ENCODE data around the gene KRT73.
A peak's percentile ranks its signal among the peaks of the same experiment; 100 is the strongest.
"Not testable (repeated sequence)": the region's sequence is repeated elsewhere in the genome, so short reads cannot be mapped to it uniquely, and the experiment has no call there.

Gene KRT73

DNA sequence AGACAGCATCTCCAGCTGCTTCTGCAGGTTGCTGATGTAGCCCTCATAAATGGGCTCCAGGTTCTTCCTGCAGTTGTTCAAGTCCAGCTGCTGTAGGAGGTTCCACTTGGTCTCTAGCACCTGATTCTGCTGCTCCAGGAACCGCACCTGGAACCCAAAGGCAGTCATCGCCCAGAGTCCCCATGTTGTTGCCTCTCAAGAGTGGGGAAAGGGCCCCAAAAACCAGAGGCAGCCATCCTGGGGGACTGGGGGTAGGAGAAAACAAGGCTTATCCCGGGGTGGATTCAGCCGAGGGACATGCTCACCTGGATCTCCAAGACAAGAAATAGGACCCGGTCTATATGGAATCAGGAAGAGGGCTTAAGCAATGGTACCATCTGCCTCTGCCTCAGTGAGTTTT, 19.4 kb downstream of the KRT73 start:
- DNase-seq: no peak

DNA sequence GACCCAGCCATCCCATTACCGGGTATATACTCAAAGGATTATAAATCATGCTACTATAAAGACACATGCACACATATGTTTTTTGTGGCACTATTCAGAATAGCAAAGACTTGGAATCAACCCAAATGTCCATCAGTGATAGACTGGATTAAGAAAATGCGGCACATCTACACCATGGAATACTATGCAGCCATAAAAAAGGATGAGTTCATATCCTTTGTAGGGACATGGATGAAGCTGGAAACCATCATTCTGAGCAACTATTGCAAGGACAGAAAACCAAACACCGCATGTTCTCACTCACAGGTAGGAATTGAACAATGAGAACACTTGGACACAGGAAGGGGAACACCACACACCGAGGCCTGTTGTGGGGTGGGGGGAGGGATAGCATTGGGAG, 24.1 kb downstream of the KRT73 start:
- not testable (repeated sequence) for DNase-seq

DNA sequence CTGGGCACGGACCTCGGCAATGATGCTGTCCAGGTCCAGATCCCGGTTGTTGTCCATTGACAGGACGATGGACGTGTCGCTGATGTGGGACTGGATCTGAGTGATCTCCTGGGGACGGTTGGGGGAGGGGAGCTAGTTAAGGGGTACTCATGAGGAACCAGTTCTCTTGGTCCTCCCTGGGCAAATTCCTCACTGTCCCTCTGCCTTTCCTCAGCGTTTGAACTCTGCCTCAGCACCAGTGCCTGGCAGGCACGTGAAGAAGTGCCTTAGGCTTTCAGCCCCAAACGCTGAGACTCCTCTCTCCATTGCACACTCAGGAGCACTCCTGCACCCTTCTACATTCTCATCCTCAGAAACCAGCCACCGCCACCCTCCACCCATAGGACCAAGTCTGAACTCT, 26.8 kb downstream of the KRT73 start:
- DNase-seq: no peak

DNA sequence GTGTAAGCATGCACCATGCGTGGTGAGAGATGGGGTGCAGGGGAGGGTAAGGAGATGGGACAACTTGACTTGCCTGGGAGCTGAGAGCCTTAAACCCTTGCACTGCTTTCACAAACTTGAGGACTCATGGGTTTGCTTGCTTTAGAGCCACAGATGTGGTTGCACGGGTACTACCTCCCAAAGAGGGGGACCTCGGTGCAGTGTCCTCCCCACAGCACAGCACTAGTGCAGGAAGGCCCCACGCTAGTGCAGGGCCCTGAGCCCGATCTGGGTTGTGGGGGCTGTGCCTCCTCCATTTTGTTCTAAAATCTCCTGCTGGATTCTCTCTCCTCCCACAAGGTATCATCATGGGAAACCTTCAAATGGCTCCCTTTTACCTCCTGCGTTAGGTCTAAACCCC, 28.3 kb downstream of the KRT73 start:
- no peak for DNase-seq

DNA sequence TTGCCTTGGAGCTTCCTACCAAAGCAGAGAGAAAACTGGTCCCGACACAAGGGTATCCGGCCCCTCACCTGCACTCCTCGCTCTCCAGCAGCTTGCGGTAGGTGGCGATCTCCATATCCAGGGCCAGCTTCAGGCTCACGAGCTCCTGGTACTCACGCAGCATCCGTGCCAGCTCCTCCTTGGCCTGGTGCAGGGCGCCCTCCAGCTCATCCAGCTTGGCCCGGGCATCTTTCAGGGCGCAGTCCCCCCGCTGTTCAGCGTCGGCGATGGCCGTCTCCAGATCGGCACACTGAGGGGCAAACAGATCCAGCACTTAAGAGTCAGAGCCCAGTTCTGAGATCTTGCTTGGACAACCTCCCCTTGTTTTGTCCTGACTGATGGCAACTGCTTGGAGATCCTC, 30.8 kb downstream of the KRT73 start:
- no peak for DNase-seq

DNA sequence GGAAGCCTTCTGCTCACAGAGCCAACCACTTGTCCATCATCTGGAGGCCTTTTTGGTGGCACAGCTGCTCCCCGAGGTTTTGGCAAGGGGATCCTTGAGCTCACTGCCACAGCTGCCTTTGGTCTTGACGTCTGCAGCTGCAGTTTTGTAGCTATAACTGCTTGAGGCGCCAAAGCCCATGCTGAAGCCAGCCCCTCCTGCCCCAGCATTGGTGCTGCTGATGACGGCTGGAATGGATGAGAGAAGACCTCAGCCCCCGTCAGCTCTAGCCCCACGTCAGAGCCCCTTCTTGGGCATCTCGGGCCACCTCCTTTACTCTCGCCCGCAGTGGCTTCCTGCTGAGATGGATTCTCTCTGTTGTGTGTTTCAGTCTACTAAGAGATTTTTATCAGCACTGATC, 32.4 kb downstream of the KRT73 start:
- peak in 1 of 2 experiments; percentile 21 for DNase-seq

DNA sequence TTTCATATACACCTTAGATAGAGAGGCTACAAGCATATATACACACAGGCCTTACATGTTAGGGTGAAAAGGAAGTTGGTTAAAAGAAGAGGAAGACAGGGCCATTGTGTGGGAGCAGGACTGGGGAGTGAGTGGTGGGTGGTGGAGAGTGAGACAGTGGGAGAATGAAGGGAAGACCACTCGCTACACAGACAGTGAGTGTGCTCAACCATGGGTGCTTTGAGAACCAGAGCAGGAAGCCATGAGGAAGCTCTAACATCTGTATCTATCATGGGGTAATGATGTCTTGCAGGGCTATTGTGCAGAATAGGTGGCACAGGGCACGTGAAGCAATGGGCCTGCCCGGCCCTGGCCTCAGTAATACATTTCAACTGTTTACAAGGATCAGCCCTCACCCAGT, 33.3 kb downstream of the KRT73 start:
- no peak for DNase-seq

DNA sequence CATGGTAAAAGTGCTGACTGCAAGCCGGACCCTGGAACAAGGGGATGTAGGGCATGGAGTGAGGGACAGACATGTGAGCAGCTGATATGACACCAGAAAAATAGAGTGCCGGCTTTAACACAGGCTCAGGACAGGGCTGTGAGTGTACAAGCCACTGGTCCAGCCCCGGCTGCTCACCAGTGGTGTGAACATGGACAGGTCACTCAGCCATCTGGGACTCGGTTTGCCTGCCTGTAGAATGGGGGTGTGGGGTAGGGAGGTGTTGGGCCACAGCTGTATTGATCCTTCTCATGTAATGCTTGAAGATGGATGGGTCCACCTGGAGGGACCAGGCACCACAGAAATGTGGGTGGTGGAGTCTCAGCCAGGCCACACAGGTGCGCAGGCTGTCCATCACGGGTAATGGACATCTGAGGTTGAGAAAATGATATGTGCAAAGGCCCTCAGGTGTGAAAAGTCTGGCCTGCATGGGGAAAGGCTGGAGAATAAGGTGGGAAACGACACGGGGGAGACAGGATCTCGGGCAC, 34.1 kb downstream of the KRT73 start:
- DNase-seq: no peak

DNA sequence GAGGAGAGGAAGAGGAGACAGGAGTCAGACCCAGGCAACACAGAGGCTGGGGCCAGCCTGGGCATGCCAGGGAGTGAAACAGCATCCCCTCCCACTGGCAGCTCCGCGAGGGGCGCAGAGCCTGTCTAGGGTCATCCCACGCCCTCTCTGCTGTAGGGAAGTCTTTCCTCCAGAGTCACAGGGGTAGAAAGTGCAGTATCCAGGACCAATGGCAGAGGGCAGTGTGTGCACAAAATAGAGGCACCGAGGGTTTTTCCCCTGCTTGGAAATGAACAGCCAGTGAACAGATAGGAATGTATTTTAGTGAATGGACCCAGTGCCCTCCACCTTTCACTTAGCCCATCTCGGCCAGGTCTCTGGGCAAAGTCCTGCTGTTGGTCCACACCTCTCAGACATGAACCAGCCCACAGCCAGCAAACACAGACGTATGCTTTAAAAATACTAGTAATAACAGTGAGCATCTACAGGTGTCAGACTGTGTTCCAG, 35.3 kb downstream of the KRT73 start:
- DNase-seq: peak; percentile 68 to 85

DNA sequence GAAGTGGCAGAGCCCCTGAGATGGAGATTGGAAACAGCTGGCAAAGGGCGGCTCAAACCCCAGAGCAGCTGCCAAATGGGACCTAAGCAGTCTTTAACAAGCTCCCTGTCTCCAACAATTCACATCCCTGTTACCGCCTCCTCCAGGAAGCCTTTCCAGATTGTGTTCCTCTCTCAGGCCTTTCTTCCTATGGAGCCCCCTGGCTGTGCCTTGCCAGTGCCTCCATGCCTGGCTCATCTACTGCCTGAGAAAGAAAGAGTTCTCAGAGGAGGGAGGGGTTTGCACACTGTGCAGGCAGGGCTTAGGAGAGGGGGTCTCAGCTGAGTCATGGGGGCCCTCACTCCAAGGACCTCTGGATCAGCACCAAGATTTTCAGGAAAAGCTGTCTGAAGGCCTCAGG, 35.9 kb downstream of the KRT73 start:
- peak; percentile 14 to 62 for DNase-seq

DNA sequence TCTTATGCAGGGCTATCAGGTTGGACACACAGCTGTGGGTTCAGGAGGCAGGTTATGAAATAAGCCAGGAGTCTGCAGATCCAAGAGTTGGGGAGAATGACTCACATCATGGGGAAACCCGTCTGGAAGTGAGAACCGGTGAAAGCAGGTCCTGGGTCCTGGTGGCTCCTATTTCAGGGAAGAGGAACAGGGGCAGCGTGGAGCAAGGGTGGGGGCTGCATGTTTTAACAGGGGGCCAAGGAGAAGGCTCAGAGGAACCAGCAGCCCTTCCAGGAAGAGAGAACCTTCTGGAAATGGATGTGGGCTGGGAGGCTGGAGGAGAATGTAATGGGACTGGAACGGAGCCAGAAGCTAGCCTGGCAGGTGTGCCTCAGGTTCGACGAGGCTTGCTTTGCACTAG, 36.9 kb downstream of the KRT73 start:
- no peak for DNase-seq

DNA sequence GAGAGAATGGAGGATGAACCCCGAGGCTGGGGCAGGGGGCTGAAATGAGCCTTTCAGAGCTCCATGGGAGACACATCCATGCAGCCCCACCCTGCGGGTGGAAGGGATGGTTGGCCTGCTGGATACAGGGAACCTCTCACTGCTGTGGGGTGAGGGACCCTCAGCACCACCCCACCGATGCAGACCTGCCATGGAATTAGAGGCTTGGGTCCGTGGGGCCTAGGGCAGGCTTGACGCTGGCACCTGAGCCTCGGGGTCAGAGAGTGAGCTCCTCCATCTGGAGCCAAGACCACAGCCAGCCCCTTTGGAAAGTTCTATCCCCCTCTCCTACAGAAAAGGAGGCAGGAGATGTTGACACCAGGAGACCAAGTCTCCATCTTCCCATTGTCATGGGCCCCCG, 37.3 kb downstream of the KRT73 start:
- DNase-seq: no peak

DNA sequence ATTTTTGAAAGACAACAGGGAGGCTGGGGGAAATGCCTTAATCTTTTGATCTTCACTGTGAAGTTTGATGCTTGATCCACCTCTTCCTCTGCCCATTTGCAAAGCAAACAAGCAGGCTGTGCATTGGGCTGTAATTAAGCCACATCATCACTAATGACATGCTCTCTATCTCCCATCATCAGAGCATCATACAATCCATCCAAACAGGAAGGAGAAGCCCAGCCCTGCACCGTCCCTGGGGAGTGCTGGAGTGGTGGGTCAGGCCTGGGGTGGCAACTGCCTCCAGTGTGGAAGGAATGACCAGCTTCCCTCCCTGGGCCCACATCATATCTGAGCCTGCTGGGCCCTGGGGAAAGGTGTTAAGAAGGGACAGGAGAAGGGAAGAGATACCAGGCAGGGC, 37.9 kb downstream of the KRT73 start:
- DNase-seq: peak in 1 of 2 experiments; percentile 25

DNA sequence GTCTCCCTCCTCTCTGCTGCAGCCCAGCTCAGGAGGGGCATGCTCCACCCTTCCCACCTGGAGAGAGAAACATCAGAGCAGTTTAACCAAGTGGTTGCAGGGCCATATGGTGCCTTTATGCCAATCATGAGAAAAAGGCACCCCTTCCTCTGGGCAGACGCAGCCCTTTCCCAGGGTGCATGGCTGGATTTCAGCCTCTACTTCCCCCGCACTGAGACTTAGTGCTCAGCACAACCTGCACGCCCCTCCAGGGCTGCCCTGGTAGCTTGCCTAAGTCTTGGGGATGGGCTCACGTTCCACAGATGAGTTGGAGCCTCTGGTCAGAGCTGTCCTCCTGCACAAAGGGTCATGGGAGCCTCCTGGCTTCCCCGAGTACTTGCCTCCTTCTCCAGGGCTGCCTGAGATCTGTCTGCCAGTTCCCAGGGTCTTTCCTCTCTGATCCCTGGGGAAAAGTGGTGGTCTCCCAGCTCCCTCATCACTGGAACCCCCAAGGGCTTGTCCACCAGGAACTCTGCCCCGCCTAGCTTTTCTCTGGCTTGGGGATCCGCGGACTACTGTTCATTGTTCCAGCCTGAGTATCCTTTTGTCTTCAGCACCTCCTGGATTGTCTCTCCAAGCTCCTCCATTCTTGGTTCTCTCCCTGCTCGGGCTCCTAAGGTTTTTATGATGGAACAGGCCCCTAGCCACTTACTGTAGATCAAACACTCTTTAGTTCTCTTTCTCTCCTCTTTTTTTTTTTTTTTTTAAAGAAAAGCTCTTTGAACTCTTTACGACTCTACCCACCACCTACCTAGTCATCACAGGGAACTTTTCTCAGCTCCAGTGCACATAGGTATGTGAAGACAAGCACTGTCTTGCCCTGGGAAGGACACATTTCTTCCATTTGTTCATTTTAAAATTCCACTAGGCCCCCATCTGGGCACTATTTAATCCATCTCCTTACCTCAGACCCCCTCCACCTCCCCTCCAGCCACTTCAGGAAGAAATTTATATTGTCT, 38.6 kb downstream of the KRT73 start:
- DNase-seq: peak; percentile 10 to 67

DNA sequence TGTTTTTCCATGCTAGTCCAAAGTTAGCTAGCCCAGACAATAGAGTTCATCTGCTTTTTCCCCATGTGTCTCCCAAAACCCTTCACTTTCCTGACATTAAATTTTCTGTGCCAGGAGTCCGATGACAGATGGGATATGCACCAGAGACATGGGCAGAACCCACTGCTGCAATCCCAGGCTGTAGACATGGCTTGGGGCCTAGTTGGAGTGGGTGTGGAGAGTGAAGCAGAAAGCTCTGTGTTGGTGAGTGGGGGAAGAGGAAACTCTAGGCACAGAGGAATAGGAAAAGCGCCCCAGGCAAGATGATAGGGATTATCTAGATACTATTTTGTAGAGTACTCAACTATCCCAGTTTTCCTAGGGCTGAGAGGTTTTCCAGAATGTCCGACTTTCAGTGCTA, 39.9 kb downstream of the KRT73 start:
- DNase-seq: peak in 1 of 2 experiments; percentile 55

DNA sequence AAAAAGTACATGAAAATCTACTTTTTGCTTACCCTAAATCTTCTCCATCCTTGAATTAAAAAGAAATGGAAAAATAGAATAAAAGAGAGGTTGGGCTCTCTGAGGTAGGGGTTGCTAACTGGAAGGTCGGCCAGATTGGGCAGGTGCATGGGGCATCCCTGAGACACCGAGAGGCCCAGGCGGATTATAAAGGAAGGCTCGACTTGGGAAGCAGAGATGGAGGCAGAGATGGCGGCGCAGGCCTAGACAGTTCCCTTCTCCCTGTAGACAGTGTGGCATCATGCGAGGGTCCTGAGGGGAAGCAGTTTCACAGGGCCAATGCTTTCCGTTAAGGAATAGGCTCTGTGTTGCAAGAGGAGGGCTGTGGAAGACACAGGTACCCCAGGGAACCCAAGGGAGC, 41.0 kb downstream of the KRT73 start:
- DNase-seq: no peak

DNA sequence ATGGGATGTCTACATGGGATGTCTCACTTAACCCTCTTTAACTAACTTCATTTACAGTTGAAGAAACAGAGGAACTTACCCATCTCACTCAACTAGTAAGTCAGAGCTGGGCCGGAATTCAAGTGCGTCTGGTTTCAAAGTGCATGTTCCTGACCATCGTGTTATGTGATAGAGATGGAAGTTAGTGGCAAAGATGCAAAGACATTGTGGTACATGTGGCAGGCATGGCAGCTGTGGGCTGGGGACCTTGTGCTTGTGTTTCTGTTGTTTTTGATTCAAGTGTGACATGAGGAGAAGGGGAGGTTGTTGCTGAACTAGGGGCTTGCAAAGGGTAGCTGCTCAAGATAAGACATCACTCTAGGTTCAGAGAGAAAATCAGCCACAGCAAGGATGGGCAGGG, 42.4 kb downstream of the KRT73 start:
- DNase-seq: no peak

DNA sequence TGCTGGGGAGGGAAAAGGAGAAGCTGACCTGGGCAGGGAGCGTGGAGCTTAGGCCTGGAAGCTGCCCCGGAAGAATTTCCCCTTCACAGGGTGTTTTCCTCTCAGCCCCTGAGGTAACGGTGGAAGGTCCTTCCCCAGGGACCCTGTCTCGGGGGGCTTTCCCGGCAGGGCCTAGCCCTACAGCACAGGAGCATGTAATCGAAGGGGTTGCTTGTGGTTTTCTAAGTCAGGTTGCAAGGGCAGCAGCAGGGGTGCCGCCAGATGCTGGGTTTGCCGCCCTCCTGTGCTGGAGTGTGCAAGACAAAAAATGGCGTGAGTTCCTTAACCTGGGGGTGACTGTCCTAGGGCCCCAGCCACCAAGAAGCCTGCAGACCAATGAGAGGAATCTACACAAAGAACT, 43.1 kb downstream of the KRT73 start:
- DNase-seq: no peak

DNA sequence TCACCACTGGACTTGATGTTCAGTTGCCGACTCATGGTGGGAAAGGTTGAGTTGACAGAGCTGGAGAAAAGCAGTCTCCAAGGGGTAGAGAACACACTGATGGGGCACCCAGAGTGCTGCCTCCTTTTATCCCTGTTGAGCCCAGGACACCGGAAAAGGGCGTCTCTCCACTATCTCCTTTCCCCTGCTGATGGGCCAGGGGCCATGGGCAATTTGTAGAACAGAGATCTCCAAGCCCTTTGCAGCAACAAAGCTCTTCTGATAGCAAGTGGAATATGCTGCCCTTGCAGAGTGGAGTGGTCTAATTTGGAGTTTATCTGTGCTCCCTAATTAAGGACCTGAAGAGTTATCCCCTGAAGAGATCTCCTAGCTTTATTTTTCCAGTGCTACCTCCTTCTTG, 44.6 kb downstream of the KRT73 start, which contains the start of gene KRT74:
Gene KRT74 (minus strand): TSS at position 101 of the 400 bp plus-strand sequence. CDS start 66 bp downstream, at position 35.
- no peak for DNase-seq

DNA sequence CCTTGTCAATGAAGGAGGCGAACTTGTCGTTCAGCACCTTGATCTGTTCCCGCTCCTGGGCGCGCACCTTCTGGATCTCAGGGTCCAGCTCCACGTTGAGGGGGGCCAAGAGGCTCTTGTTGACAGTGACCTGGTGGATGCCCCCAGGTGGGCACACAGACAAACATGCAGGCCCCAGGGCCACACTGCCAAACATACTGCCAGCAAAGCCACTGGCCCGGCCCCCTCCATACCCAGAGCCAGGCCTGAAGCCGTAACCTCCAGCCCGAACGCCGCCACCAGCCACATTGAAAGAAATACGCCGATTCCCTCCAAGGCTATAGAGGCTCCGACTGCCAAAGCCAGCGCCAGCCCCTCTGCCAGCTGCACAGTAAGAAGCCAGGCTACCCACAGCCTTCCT, 45.1 kb downstream of the KRT73 start:
- no peak for DNase-seq

DNA sequence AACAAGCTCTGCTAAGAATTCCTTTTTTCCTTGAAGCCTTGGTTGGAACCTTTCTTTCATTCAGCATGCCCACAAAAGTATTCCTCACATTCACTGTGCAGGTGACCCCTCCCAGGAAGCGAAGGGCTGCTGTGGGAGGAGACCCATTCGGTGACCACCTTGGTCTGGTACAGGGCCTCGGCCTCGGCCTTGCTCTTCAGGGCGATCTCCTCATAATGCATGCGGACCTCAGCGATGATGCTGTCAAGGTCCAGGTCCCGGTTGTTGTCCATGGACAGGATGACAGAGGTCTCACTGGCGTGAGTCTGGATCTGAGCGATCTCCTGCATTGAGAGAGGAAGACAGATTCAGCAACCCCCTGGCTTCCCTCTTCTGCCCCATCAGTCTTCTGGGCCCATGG, 47.8 kb downstream of the KRT73 start:
- DNase-seq: no peak

DNA sequence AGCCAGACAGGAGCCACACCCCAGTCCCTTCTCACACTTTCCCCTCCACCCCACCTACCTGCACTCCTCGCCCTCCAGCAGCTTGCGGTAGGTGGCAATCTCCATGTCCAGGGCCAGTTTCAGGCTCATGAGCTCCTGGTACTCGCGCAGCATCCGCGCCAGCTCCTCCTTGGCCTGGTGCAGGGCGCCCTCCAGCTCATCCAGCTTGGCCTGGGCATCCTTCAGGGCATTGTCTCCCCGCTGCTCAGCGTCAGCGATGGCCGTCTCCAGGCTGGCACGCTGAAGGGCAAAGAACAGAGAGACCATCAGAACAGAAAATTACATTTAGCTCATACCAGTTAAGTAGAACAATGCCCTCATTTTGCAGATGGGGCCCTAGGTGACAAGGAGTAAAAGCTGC, 50.2 kb downstream of the KRT73 start:
- DNase-seq: no peak

DNA sequence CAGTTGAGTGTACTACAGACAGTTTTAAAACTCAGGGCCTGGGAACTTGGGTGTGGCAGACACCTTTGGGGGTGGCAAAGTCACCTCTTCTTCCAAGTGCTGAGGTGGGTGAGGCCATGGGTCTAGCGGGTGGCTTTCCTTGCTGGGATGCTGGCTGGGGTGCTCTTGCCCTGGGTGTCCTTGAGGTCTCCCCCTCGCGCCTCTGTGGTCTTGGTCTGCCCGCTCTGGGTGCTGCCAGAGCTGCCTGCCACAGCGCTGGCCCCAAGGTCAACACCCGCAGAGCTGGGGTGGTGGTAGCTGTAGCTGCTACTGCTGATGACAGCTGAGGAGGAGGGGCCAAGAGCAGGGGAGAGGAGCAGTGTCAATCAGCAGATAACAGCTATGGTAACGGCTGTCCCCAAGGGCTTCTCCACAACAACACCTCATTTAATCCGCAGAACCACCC, 51.5 kb downstream of the KRT73 start:
- DNase-seq: peak; percentile 28 to 78

DNA sequence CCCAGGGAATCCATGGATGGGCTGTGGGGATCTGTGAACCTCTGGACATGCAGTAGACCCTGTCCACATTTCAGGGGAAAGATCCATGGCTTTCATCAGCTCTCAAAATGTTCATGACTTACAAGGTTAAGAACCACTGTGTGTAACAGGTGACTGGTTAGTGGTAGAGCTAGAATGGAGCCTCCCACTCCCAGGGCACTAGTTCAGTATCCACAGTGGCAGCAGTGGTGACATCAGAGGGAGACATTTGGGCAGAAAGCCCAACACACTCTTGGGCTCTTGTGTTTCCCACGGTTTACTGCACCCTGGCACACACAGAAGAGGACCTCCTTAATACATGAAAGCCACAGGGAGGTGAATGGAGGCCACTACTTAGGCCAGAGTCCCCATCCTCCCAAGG, 53.8 kb downstream of the KRT73 start:
- DNase-seq: no peak
